ENCODE measurements around the gene KCNK13.

The KCNK13 gene

DNA sequence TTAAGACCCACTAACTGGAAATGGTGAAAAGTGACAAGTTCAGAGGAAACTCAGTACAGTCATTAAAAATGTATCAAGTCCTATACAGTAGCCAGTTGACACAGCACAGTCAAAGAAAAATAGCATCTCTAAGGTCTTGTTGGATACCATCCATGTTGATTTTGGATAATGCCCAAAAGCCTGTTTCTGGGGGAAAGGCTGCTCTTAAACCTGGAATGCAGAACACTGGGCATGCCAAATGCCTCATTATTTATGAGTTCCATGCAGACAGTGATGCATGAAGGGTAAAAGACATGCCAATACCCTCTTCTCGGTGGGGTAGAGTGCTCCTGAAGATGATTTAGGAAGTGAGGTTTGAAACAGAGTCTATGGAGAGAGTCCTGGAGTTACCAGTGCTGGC is 29.6 kb downstream of the KCNK13 start:
- H3K4me3 Mint-ChIP-seq, result no peak overlapping the region
- H3K27me3 Mint-ChIP-seq (ENCODE audit: low read depth), result peaks cover 30% of the 10 kb centered on the region
- H3K4me1 Mint-ChIP-seq, result peaks cover 6% of the 10 kb centered on the region
- TF ChIP-seq CTCF (IDR thresholded peaks at IDR 0.05; ENCODE audit: unreplicated experiment in 3 of 3), result no peak
- H3K9me3 Mint-ChIP-seq, result peaks cover 11% of the 10 kb centered on the region
- no peaks in the 10 kb centered on the region for H3K36me3 Mint-ChIP-seq (ENCODE audit: low read depth)
- H3K27ac Mint-ChIP-seq, result peak overlapping the region in 2 of 3 experiments; percentile 6 to 39

GRCh38 chr14:90093942-90094595 is 32.3 kb downstream of the KCNK13 start:
- Mint-ChIP-seq H3K9me3 (peaks cover 7% of the 10 kb centered on the region), H3K4me3 (no peak overlapping the region), H3K36me3 (ENCODE audit: low read depth) (no peaks in the 10 kb centered on the region), H3K27ac (no peak overlapping the region), H3K27me3 (ENCODE audit: low read depth) (peaks cover 33% of the 10 kb centered on the region), H3K4me1 (peaks cover 6% of the 10 kb centered on the region)
- TF ChIP-seq CTCF (IDR thresholded peaks at IDR 0.05; ENCODE audit: unreplicated experiment in 3 of 3), result no peak

- Mint-ChIP-seq H3K4me1 (peaks cover 6% of the 10 kb centered on the region), H3K36me3 (ENCODE audit: low read depth) (no peaks in the 10 kb centered on the region), H3K9me3 (peaks cover 4% of the 10 kb centered on the region), H3K27ac (no peak overlapping the region), H3K27me3 (ENCODE audit: low read depth) (peaks cover 33% of the 10 kb centered on the region), H3K4me3 (no peak overlapping the region)
- no peak for TF ChIP-seq CTCF (IDR thresholded peaks at IDR 0.05; ENCODE audit: unreplicated experiment in 3 of 3)
Measured at GRCh38 chr14:90095096-90095495, 33.3 kb downstream of the KCNK13 start.

DNA sequence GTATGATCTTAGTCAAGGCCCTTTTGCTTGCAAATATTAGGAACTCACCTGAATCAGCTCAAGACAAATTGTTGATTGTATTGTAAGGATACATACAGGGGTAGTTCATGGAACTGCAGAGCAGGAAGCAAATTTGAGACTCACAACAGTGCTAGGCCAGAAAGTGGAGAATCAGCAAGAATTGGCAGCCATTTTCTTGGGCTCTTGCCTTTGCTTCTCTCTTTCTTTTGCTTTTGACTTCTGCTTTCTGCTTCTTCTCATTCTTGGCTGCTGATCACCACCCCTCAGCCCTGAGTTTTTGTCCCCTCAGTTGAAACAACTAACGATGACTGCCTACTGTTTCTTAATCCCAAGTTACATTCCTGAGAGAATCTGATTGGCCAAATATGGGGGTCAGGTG is 34.8 kb downstream of the KCNK13 start:
- Mint-ChIP-seq H3K36me3 (ENCODE audit: low read depth) (no peaks in the 10 kb centered on the region), H3K4me1 (peaks cover 2% of the 10 kb centered on the region), H3K9me3 (no peaks in the 10 kb centered on the region), H3K27me3 (ENCODE audit: low read depth) (peaks cover 25% of the 10 kb centered on the region), H3K4me3 (no peak overlapping the region), H3K27ac (no peak overlapping the region)
- TF ChIP-seq CTCF (IDR thresholded peaks at IDR 0.05; ENCODE audit: unreplicated experiment in 3 of 3), result no peak

- no peaks in the 10 kb centered on the region for H3K4me1 Mint-ChIP-seq
- peaks cover 14% of the 10 kb centered on the region for H3K27me3 Mint-ChIP-seq (ENCODE audit: low read depth)
- no peaks in the 10 kb centered on the region for H3K9me3 Mint-ChIP-seq
- H3K4me3 Mint-ChIP-seq, result no peak overlapping the region
- no peak for TF ChIP-seq CTCF (IDR thresholded peaks at IDR 0.05; ENCODE audit: unreplicated experiment in 3 of 3)
- H3K36me3 Mint-ChIP-seq (ENCODE audit: low read depth), result no peaks in the 10 kb centered on the region
- H3K27ac Mint-ChIP-seq, result no peak overlapping the region
Measured at GRCh38 chr14:90103808-90104207, 42.0 kb downstream of the KCNK13 start.

DNA sequence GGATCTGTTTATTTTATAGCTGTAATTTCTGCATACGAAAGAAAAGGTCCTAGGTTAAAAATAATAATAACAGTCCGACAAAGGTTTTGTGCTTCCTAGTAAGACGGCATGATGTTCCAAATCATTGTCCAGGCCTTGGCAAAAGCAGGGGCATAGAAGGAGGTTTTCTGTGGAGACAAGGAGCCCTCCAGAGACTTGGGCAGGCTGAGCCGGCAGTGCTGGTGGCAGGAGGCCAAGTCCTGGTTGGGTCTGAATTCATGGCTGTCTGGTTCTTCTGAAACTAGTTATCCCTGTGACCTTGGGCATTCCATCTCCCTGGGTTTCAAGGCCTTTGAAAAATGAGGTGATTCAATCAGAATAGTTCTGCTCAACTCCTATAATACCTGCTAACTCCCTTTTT is 44.0 kb downstream of the KCNK13 start:
- H3K4me3 Mint-ChIP-seq, result no peak overlapping the region
- H3K4me1 Mint-ChIP-seq, result no peaks in the 10 kb centered on the region
- no peaks in the 10 kb centered on the region for H3K9me3 Mint-ChIP-seq
- H3K27ac Mint-ChIP-seq, result no peak overlapping the region
- no peaks in the 10 kb centered on the region for H3K36me3 Mint-ChIP-seq (ENCODE audit: low read depth)
- peaks cover 17% of the 10 kb centered on the region for H3K27me3 Mint-ChIP-seq (ENCODE audit: low read depth)
- TF ChIP-seq CTCF (IDR thresholded peaks at IDR 0.05; ENCODE audit: unreplicated experiment in 3 of 3), result no peak

Data from nephron (organoid).